ENCODE measurements around the gene PTPN6.

Gene PTPN6

GRCh38 chr12:6944381-6945186 is 6.6 kb upstream of the PTPN6 start:
- Histone ChIP-seq H3K27ac (ENCODE audit: low read depth, low read length) (peak overlapping the region; percentile 92), H2AFZ (ENCODE audit: low read length, unreplicated experiment) (peak overlapping the region; percentile 26), H3K4me1 (ENCODE audit: control insufficient read depth, insufficient read depth, low read length, unreplicated experiment) (peaks cover 15% of the 10 kb centered on the region), H3K36me3 (ENCODE audit: insufficient read depth, low read length) (no peaks in the 10 kb centered on the region), H3K4me3 (ENCODE audit: low read depth, low read length) (peak overlapping the region; percentile 83), H3K27me3 (ENCODE audit: insufficient read depth, low read length) (no peaks in the 10 kb centered on the region), H3K79me2 (ENCODE audit: control insufficient read depth, insufficient read depth, low read length, unreplicated experiment) (peaks cover 3% of the 10 kb centered on the region)

GRCh38 chr12:6945613-6946012 is 5.5 kb upstream of the PTPN6 start:
- no peaks in the 10 kb centered on the region for H3K27me3 ChIP-seq (ENCODE audit: insufficient read depth, low read length)
- no peak overlapping the region for H3K27ac ChIP-seq (ENCODE audit: low read depth, low read length)
- H3K79me2 ChIP-seq (ENCODE audit: control insufficient read depth, insufficient read depth, low read length, unreplicated experiment) = peaks cover 3% of the 10 kb centered on the region
- no peak overlapping the region for H2AFZ ChIP-seq (ENCODE audit: low read length, unreplicated experiment)
- no peaks in the 10 kb centered on the region for H3K36me3 ChIP-seq (ENCODE audit: insufficient read depth, low read length)
- peaks cover 15% of the 10 kb centered on the region for H3K4me1 ChIP-seq (ENCODE audit: control insufficient read depth, insufficient read depth, low read length, unreplicated experiment)
- peak overlapping the region; percentile 83 for H3K4me3 ChIP-seq (ENCODE audit: low read depth, low read length)

GRCh38 chr12:6946033-6946919 is 4.9 kb upstream of the PTPN6 start:
- Histone ChIP-seq H3K27me3 (ENCODE audit: insufficient read depth, low read length) (no peaks in the 10 kb centered on the region), H2AFZ (ENCODE audit: low read length, unreplicated experiment) (no peak overlapping the region), H3K4me1 (ENCODE audit: control insufficient read depth, insufficient read depth, low read length, unreplicated experiment) (peaks cover 15% of the 10 kb centered on the region), H3K36me3 (ENCODE audit: insufficient read depth, low read length) (no peaks in the 10 kb centered on the region), H3K27ac (ENCODE audit: low read depth, low read length) (no peak overlapping the region), H3K4me3 (ENCODE audit: low read depth, low read length) (no peak overlapping the region), H3K79me2 (ENCODE audit: control insufficient read depth, insufficient read depth, low read length, unreplicated experiment) (peaks cover 3% of the 10 kb centered on the region)

- Histone ChIP-seq H3K27me3 (ENCODE audit: insufficient read depth, low read length) (no peaks in the 10 kb centered on the region), H3K4me3 (ENCODE audit: low read depth, low read length) (no peak overlapping the region), H3K4me1 (ENCODE audit: control insufficient read depth, insufficient read depth, low read length, unreplicated experiment) (peaks cover 15% of the 10 kb centered on the region), H3K79me2 (ENCODE audit: control insufficient read depth, insufficient read depth, low read length, unreplicated experiment) (peaks cover 3% of the 10 kb centered on the region), H3K27ac (ENCODE audit: low read depth, low read length) (no peak overlapping the region), H2AFZ (ENCODE audit: low read length, unreplicated experiment) (no peak overlapping the region), H3K36me3 (ENCODE audit: insufficient read depth, low read length) (no peaks in the 10 kb centered on the region)
Measured at GRCh38 chr12:6946920-6947374, 4.2 kb upstream of the PTPN6 start.

- no peak overlapping the region for H2AFZ ChIP-seq (ENCODE audit: low read length, unreplicated experiment)
- H3K27me3 ChIP-seq (ENCODE audit: insufficient read depth, low read length) = no peaks in the 10 kb centered on the region
- no peak overlapping the region for H3K4me3 ChIP-seq (ENCODE audit: low read depth, low read length)
- H3K27ac ChIP-seq (ENCODE audit: low read depth, low read length) = no peak overlapping the region
- H3K36me3 ChIP-seq (ENCODE audit: insufficient read depth, low read length) = no peaks in the 10 kb centered on the region
- H3K4me1 ChIP-seq (ENCODE audit: control insufficient read depth, insufficient read depth, low read length, unreplicated experiment) = peaks cover 15% of the 10 kb centered on the region
- peaks cover 3% of the 10 kb centered on the region for H3K79me2 ChIP-seq (ENCODE audit: control insufficient read depth, insufficient read depth, low read length, unreplicated experiment)
Measured at GRCh38 chr12:6947615-6948014, 3.5 kb upstream of the PTPN6 start.

GRCh38 chr12:6948873-6949594 is 2.1 kb upstream of the PTPN6 start:
- peaks cover 3% of the 10 kb centered on the region for H3K79me2 ChIP-seq (ENCODE audit: control insufficient read depth, insufficient read depth, low read length, unreplicated experiment)
- no peak overlapping the region for H3K4me3 ChIP-seq (ENCODE audit: low read depth, low read length)
- peak overlapping the region; percentile 50 for H2AFZ ChIP-seq (ENCODE audit: low read length, unreplicated experiment)
- no peaks in the 10 kb centered on the region for H3K27me3 ChIP-seq (ENCODE audit: insufficient read depth, low read length)
- H3K4me1 ChIP-seq (ENCODE audit: control insufficient read depth, insufficient read depth, low read length, unreplicated experiment) = peaks cover 10% of the 10 kb centered on the region
- H3K36me3 ChIP-seq (ENCODE audit: insufficient read depth, low read length) = no peaks in the 10 kb centered on the region
- H3K27ac ChIP-seq (ENCODE audit: low read depth, low read length) = no peak overlapping the region

- Histone ChIP-seq H3K36me3 (ENCODE audit: insufficient read depth, low read length) (no peaks in the 10 kb centered on the region), H3K4me1 (ENCODE audit: control insufficient read depth, insufficient read depth, low read length, unreplicated experiment) (peaks cover 5% of the 10 kb centered on the region), H2AFZ (ENCODE audit: low read length, unreplicated experiment) (no peak overlapping the region), H3K79me2 (ENCODE audit: control insufficient read depth, insufficient read depth, low read length, unreplicated experiment) (peaks cover 3% of the 10 kb centered on the region), H3K27me3 (ENCODE audit: insufficient read depth, low read length) (no peaks in the 10 kb centered on the region), H3K4me3 (ENCODE audit: low read depth, low read length) (no peak overlapping the region), H3K27ac (ENCODE audit: low read depth, low read length) (no peak overlapping the region)
Measured at GRCh38 chr12:6950401-6950801, 755 bp upstream of the PTPN6 start.

GRCh38 chr12:6951551-6952120 is 480 bp downstream of the PTPN6 start:
- Histone ChIP-seq H3K27ac (ENCODE audit: low read depth, low read length) (no peak overlapping the region), H3K27me3 (ENCODE audit: insufficient read depth, low read length) (no peaks in the 10 kb centered on the region), H3K4me3 (ENCODE audit: low read depth, low read length) (no peak overlapping the region), H3K79me2 (ENCODE audit: control insufficient read depth, insufficient read depth, low read length, unreplicated experiment) (no peaks in the 10 kb centered on the region), H2AFZ (ENCODE audit: low read length, unreplicated experiment) (no peak overlapping the region), H3K36me3 (ENCODE audit: insufficient read depth, low read length) (no peaks in the 10 kb centered on the region), H3K4me1 (ENCODE audit: control insufficient read depth, insufficient read depth, low read length, unreplicated experiment) (no peaks in the 10 kb centered on the region)

GRCh38 chr12:6952121-6952862 is 1.1 kb downstream of the PTPN6 start:
- H3K79me2 ChIP-seq (ENCODE audit: control insufficient read depth, insufficient read depth, low read length, unreplicated experiment) = no peaks in the 10 kb centered on the region
- no peaks in the 10 kb centered on the region for H3K4me1 ChIP-seq (ENCODE audit: control insufficient read depth, insufficient read depth, low read length, unreplicated experiment)
- no peak overlapping the region for H2AFZ ChIP-seq (ENCODE audit: low read length, unreplicated experiment)
- no peaks in the 10 kb centered on the region for H3K36me3 ChIP-seq (ENCODE audit: insufficient read depth, low read length)
- H3K27ac ChIP-seq (ENCODE audit: low read depth, low read length) = no peak overlapping the region
- H3K27me3 ChIP-seq (ENCODE audit: insufficient read depth, low read length) = no peaks in the 10 kb centered on the region
- no peak overlapping the region for H3K4me3 ChIP-seq (ENCODE audit: low read depth, low read length)

Measured in ACC112 (cell line).